Activated T-helper 2 cell treated with anti-CD3 and anti-CD28 coated beads, Interferon-gamma antibody, Interleukin-2, Interleukin-4, amounts not matched to agents 10 μg/mL and 5 μg/mL and 100 μg/mL, durations not matched to agents 14 hours and 24 hours and 36 hours (primary cell): ENCODE results near the gene LAMTOR4. TPM values are rescaled to one million over a fixed set of nuclear protein-coding genes. Genes with fewer than 3 reads are reported as not detected.

ENCODE experiments used
- DNase-seq: peaks from one replicate; pipeline ENCODE4 v3.0.0; 2021; ENCODE audit warnings: low spot score
- H3K27ac Mint-ChIP-seq: one replicate; pipeline ENCODE4 v1.8.0; 2021; ENCODE audit warnings: mixed read lengths
- H3K27me3 Mint-ChIP-seq: one replicate; pipeline ENCODE4 v1.8.0; 2021; ENCODE audit warnings: low read depth, mixed read lengths
- H3K36me3 Mint-ChIP-seq: one replicate; pipeline ENCODE4 v1.8.0; 2021; ENCODE audit warnings: low read depth, mixed read lengths
- H3K4me1 Mint-ChIP-seq: one replicate; pipeline ENCODE4 v1.8.0; 2021; ENCODE audit warnings: low read depth, mixed read lengths
- H3K4me3 Mint-ChIP-seq: one replicate; pipeline ENCODE4 v1.8.0; 2021; ENCODE audit warnings: low read depth, mild to moderate bottlenecking, moderate library complexity, mixed read lengths
- H3K9me3 Mint-ChIP-seq: one replicate; pipeline ENCODE4 v1.8.0; 2021; ENCODE audit warnings: mixed read lengths
- intact Hi-C: fragments of 100-400 bp; cut with micrococcal nuclease; formaldehyde crosslinking; loops from one replicate; pipeline ENCODE4 v1.15.1; 2023
- total RNA-seq: library from RNA; stranded (reverse); gene quantifications from 2 replicates; pipeline ENCODE4 v1.2.3, GENCODE V29; 2022

Gene LAMTOR4
- total RNA-seq, 1 donor from 2014 or later: 130 TPM

GRCh38 chr7:100111914-100112313 is 36.8 kb upstream of the LAMTOR4 start:
- no peaks in the 10 kb centered on the region for H3K27me3 Mint-ChIP-seq
- H3K36me3 Mint-ChIP-seq: peaks cover 57% of the 10 kb centered on the region
- H3K4me1 Mint-ChIP-seq: no peaks in the 10 kb centered on the region
- H3K27ac Mint-ChIP-seq: no peak overlapping the region
- no peaks in the 10 kb centered on the region for H3K9me3 Mint-ChIP-seq
- no peak overlapping the region for H3K4me3 Mint-ChIP-seq
- no peak for DNase-seq
- intact Hi-C loops: no loop called here

DNA sequence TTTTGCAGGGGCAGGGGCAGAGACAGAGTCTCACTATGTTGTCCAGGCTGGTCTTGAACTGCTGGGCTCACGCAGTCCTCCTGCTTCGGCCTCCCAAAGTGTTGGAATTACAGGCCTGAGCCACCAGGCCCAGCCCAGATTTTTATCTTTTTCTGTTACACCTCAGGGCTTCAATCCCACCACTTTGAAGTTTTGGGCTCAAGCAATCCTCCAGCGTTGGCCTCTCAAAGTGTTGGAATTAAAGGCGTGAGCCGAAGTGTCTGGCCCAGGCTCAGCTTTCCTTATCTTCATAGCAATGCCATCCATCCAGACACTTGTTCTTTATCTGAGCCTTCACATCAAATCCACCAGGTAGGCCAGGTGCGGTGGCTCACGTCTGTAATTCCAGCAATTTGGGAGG is 33.7 kb upstream of the LAMTOR4 start:
- Mint-ChIP-seq H3K27me3 (no peaks in the 10 kb centered on the region), H3K4me1 (peaks cover 7% of the 10 kb centered on the region)

DNA sequence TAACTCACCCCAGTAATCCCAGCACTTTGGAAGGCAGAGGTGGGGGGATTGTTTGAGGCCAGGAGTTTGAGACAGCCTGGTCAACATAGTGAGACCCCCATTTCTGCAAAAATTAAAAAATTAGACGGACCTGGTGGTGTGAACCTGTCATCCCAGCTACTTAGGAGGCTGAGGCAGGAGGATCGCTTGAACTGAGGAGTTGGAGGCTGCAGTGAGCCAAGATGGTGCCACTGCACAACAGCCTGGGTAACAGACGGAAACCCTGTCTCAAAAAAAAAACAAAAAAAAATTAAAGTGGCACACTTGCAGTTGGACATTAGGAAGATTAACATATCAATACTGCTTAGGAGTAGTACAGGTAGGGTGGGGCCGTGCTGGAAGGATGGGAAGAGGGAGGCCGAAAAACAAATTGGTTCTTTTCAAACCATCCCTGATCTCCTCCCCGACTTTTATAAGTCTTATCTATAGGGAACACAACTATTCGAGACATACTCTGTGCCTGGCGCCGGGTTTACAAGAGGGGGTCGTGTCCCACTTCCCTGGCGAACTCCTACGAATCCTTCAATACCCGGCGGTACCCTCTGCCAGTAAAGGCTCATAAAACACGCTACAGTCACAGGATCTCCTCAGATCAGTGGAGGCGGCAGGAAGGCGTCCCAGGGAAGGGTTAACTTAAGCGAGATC is 30.2 kb upstream of the LAMTOR4 start:
- DNase-seq: no peak
- intact Hi-C loops: loop anchor here (1.0 kb wide), 1 partner anchor 9 kb away; no protein-coding TSS in a partner anchor
- peaks cover 12% of the 10 kb centered on the region for H3K4me1 Mint-ChIP-seq
- H3K27me3 Mint-ChIP-seq: no peaks in the 10 kb centered on the region
- peaks cover 27% of the 10 kb centered on the region for H3K36me3 Mint-ChIP-seq
- H3K27ac Mint-ChIP-seq: peak overlapping the region; percentile 90
- no peaks in the 10 kb centered on the region for H3K9me3 Mint-ChIP-seq
- peak overlapping the region; percentile 97 for H3K4me3 Mint-ChIP-seq

More for the DNA sequence above, 33.7 kb upstream of the LAMTOR4 start:
- DNase-seq: no peak
- intact Hi-C loops: no loop called here
- Mint-ChIP-seq H3K36me3 (peaks cover 44% of the 10 kb centered on the region), H3K27ac (no peak overlapping the region), H3K9me3 (no peaks in the 10 kb centered on the region), H3K4me3 (no peak overlapping the region)

DNA sequence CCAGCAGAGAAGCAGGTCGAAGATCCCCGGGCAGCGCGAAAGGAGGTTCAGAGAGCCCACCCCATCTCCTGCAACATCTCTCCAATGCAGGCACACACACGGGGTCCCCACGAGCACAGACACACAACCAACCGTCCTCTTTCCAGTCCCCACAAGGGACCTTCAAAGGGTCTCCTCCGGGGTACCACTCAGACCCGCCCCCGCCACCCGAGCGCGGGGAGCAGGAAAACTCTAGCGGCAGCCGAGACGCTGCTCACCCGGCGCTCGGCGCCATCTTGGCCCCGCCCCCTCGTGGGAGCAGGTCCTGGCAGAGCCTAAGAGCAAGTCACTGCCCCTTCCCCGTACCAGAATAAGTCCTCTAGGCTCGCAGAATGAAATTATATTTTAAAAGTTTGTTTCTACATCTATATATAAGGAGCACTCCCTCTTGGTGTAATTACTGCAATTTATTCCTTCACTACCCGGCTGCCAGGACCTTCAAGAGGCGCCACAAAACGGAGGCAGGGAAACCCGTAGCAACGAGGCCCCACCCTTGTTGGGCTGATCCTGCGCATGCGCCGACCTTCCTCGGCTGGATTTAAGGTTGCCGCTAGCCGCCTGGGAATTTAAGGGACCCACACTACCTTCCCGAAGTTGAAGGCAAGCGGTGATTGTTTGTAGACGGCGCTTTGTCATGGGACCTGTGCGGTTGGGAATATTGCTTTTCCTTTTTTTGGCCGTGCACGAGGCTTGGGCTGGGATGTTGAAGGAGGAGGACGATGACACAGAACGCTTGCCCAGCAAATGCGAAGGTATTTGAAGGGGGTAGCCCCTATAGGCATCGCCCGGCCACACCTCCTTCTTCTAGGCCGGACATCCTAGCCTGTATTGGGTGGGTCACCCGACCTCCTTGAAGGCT is 29.4 kb upstream of the LAMTOR4 start, which contains the start of the genes CNPY4 and TAF6:
Gene CNPY4 (plus strand): TSS at position 563 of the 898 bp plus-strand sequence. CDS start 111 bp downstream, at position 674.
Gene TAF6 (minus strand): TSS at position 287 of the 898 bp plus-strand sequence. CDS start 5,149 bp downstream, outside the sequence.
- peaks cover 27% of the 10 kb centered on the region for H3K36me3 Mint-ChIP-seq
- H3K9me3 Mint-ChIP-seq: no peaks in the 10 kb centered on the region
- peak within 1 kb of the TSS; percentile 90 for H3K27ac Mint-ChIP-seq
- H3K4me1 Mint-ChIP-seq: peaks cover 14% of the 10 kb centered on the region
- H3K4me3 Mint-ChIP-seq: peak within 1 kb of the TSS; percentile 97
- H3K27me3 Mint-ChIP-seq: no peaks in the 10 kb centered on the region
- intact Hi-C loops: loop anchor here (1.0 kb wide), 1 partner anchor 8 kb away; no protein-coding TSS in a partner anchor
- DNase-seq: peak; percentile 91

GRCh38 chr7:100119970-100120732 is 28.6 kb upstream of the LAMTOR4 start:
- Mint-ChIP-seq H3K27me3 (no peaks in the 10 kb centered on the region), H3K27ac (peak overlapping the region; percentile 90), H3K4me3 (peak overlapping the region; percentile 97), H3K4me1 (peaks cover 19% of the 10 kb centered on the region), H3K36me3 (peaks cover 35% of the 10 kb centered on the region), H3K9me3 (no peaks in the 10 kb centered on the region)
- intact Hi-C loops: loop anchor here (1.0 to 10.0 kb wide), 4 partner anchors 7 to 205 kb away; partner anchors contain the start of genes AP4M1, MCM7 and TRIM4
- DNase-seq: peak; percentile 70

DNA sequence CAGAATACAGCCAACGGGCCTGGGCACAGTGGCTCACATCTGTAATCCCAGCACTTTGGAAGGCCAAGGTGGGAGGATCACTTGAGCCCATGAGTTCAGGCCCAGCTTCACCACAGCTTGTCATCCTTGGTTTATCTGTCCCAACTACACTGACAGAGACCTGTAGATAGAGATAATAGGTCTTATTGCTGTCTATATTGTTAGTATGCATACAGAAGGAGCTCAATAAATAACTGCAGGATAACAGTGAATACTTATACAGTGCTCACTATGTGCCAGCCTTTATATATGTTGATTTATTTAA is 28.0 kb upstream of the LAMTOR4 start:
- no peaks in the 10 kb centered on the region for H3K27me3 Mint-ChIP-seq
- H3K4me1 Mint-ChIP-seq: peaks cover 23% of the 10 kb centered on the region
- no peak for DNase-seq
- H3K27ac Mint-ChIP-seq: peak overlapping the region; percentile 90
- H3K36me3 Mint-ChIP-seq: peaks cover 37% of the 10 kb centered on the region
- H3K9me3 Mint-ChIP-seq: no peaks in the 10 kb centered on the region
- intact Hi-C loops: loop anchor here (1.0 to 10.0 kb wide), 3 partner anchors 19 to 206 kb away; partner anchors contain the start of genes AP4M1, MCM7 and TRIM4
- peak overlapping the region; percentile 97 for H3K4me3 Mint-ChIP-seq

DNA sequence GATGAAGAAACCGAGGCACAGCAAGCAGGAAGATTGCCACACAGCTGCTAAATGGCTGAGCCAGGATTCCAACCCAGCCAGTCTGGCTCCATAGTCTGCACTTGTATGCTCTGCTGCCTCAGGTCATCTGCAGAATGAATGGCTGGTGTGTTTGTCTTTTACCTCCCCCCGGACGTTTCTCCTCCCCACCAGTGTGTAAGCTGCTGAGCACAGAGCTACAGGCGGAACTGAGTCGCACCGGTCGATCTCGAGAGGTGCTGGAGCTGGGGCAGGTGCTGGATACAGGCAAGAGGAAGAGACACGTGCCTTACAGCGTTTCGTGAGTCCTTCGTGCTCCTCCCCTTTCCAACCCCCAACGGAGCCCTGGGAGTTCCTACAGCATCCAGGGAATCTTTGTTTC is 26.7 kb upstream of the LAMTOR4 start:
- Mint-ChIP-seq H3K36me3 (peaks cover 35% of the 10 kb centered on the region), H3K9me3 (no peaks in the 10 kb centered on the region), H3K27ac (no peak overlapping the region), H3K4me3 (no peak overlapping the region), H3K4me1 (peaks cover 24% of the 10 kb centered on the region), H3K27me3 (no peaks in the 10 kb centered on the region)
- DNase-seq: no peak
- intact Hi-C loops: loop anchor here (10.0 kb wide), 1 partner anchor 207 kb away; the partner anchor contains the start of gene TRIM4

DNA sequence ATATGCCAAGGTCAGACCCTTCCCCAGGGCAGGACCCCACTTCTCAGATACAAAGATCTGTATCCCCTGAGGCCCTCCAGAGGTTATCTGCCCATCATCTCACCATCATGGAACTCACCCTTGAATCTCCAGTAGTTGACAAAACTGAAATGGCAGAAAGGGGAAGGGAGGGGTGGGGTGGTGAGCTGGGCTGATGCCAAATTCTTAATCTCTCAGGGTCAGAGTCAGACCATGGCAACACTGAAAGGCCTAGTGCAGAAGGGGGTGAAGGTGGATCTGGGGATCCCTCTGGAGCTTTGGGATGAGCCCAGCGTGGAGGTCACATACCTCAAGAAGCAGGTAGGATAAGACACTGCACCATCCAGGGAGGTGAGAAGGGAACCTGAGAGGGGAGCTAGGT is 26.1 kb upstream of the LAMTOR4 start:
- H3K27me3 Mint-ChIP-seq: no peaks in the 10 kb centered on the region
- peaks cover 24% of the 10 kb centered on the region for H3K4me1 Mint-ChIP-seq
- no peak overlapping the region for H3K27ac Mint-ChIP-seq
- intact Hi-C loops: loop anchor here (10.0 kb wide), 1 partner anchor 208 kb away; the partner anchor contains the start of gene TRIM4
- no peak overlapping the region for H3K4me3 Mint-ChIP-seq
- peaks cover 35% of the 10 kb centered on the region for H3K36me3 Mint-ChIP-seq
- no peaks in the 10 kb centered on the region for H3K9me3 Mint-ChIP-seq
- DNase-seq: no peak

- peaks cover 25% of the 10 kb centered on the region for H3K4me1 Mint-ChIP-seq
- peaks cover 29% of the 10 kb centered on the region for H3K36me3 Mint-ChIP-seq
- H3K4me3 Mint-ChIP-seq: peak overlapping the region; percentile 99
- no peaks in the 10 kb centered on the region for H3K27me3 Mint-ChIP-seq
- H3K9me3 Mint-ChIP-seq: no peaks in the 10 kb centered on the region
- intact Hi-C loops: loop anchor here (10.0 kb wide), 1 partner anchor 210 kb away; the partner anchor contains the start of gene TRIM4
- peak overlapping the region; percentile 50 for H3K27ac Mint-ChIP-seq
- DNase-seq: no peak
These were observed 24.2 kb upstream of the LAMTOR4 start for GRCh38 chr7:100124301-100125230.

GRCh38 chr7:100126239-100126930 is 22.3 kb upstream of the LAMTOR4 start:
- Mint-ChIP-seq H3K9me3 (no peaks in the 10 kb centered on the region), H3K27ac (peak overlapping the region; percentile 100), H3K4me1 (peaks cover 22% of the 10 kb centered on the region), H3K27me3 (no peaks in the 10 kb centered on the region), H3K4me3 (peak overlapping the region; percentile 99), H3K36me3 (peaks cover 29% of the 10 kb centered on the region)
- no peak for DNase-seq
- intact Hi-C loops: loop anchor here (2.0 to 10.0 kb wide), 2 partner anchors 38 to 212 kb away; partner anchors contain the start of genes COPS6 and TRIM4
